ENCODE data around the gene SCML1.

SCML1 gene

DNA sequence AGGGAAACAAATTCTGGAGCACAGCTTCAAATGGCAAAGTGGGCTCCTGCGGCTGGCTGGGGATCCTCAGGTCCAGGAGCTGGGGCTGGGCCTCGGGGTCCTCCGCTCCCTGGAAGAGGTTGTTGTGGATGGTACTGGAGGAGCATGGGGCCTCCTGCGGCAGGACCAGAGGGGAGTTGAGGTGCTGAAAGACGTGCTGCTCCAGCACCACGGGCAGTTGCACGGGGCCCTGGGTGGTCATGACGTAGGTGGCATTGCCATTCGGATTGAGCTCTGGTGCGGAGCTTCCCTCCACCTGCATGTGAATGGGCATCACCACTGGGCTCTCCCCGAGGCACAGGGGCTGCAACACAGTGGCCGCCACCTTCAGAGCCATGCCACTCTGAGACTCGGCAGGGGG lies 64.1 kb downstream of the SCML1 start:
- no peak for DNase-seq

DNA sequence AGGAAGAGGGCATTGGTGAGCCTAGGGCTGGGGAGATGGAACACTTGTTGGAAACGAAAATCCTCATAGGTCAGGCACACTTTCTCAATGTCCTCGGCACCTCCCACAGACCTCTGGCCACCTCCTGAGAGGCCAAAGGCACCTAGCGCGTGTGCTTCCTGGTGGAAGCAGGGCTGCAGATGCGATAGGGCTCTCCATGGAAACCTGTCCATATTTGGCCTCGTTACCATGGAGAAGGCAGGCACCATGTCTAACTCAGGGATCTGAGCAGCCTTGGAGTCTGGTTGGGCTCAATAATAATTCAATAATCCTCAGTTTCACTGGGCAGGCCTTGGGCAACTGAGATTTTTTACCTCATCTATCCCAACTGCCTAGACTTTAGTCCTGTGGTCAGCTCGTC lies 65.5 kb downstream of the SCML1 start:
- no peak for DNase-seq

DNA sequence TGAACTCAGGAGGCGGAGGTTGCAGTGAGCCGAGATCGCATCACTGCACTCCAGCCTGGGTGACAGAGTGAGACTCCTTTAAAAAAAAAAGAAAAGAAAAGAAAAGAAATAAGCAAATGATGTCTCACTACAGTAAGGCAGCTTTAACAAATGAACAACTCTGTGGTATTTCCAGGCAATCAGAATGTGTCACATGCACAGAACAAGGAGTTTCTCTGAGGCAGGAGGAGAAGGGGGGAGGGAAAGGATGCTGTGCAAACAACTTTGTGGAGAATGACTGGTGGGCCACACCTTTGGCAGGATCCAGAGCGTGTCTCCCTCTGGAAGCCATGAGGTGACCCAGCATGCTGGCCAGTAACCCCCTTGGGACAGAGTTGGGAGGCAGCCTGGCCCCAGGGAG lies 66.2 kb downstream of the SCML1 start:
- DNase-seq, result no peak
